ENCODE data around the gene PALM. TPM values are rescaled to one million over a fixed set of nuclear protein-coding genes. Genes with fewer than 3 reads are reported as not detected.

Gene PALM
- total and polyA plus RNA-seq, 4 donors: 0.92 to 5.1 (median 4.3) TPM

GRCh38 chr19:678791-679388, 29.8 kb upstream of the PALM start:
- Histone ChIP-seq H3K27me3 (ENCODE audit: control insufficient read depth in 4 of 4, insufficient read depth in 4 of 4, low read length in 3 of 4) (peaks cover 0 to 2% (median 0%) of the 10 kb centered on the region in 4 donors), H3K4me3 (ENCODE audit: low read depth in 1 of 3, low read length in 3 of 3) (no peak overlapping the region), H3K36me3 (ENCODE audit: control insufficient read depth in 4 of 4, insufficient read depth in 3 of 4, low read depth in 1 of 4, low read length in 3 of 4) (no peaks in the 10 kb centered on the region), H3K27ac (ENCODE audit: low read depth in 1 of 2, low read length in 2 of 2) (peak overlapping the region; percentile 47 to 74), H3K4me1 (ENCODE audit: control insufficient read depth in 4 of 4, insufficient read depth in 4 of 4, low read length in 3 of 4) (peaks cover 2 to 27% (median 10%) of the 10 kb centered on the region in 4 donors), H3K9ac (ENCODE audit: low read depth in 1 of 2, low read length in 2 of 2) (peak overlapping the region in 1 of 2 donors; percentile 27), H3K9me3 (ENCODE audit: control insufficient read depth in 4 of 4, low read length in 3 of 4) (no peaks in the 10 kb centered on the region)
- 96% methylated on average over 16 of the region's 16 CpGs for WGBS
- DNase-seq (ENCODE audit: low spot score): no peak
- TF ChIP-seq ATF3 (IDR thresholded peaks at IDR 0.05) (no peak), FOXA1 (IDR thresholded peaks at IDR 0.05) (no peak), RXRA (IDR thresholded peaks at IDR 0.05) (no peak), FOXA2 (IDR thresholded peaks at IDR 0.05) (no peak), HNF4G (IDR thresholded peaks at IDR 0.05) (no peak), TAF1 (conservative IDR thresholded peaks at IDR 0.05) (no peak), EGR1 (IDR thresholded peaks at IDR 0.05; ENCODE audit: low read depth in 2 of 2) (no peak), ZBTB33 (IDR thresholded peaks at IDR 0.05) (no peak), YY1 (IDR thresholded peaks at IDR 0.05) (no peak), RAD21 (IDR thresholded peaks at IDR 0.05) (no peak), HNF4A (conservative IDR thresholded peaks at IDR 0.05) (no peak), NR2F2 (IDR thresholded peaks at IDR 0.05) (no peak), JUND (IDR thresholded peaks at IDR 0.05) (no peak), GABPA (IDR thresholded peaks at IDR 0.05 in 1 of 2, conservative IDR thresholded peaks at IDR 0.05 in 1 of 2) (no peak)

GRCh38 chr19:679418-680286, 29.1 kb upstream of the PALM start:
- WGBS: 7% methylated on average over 69 of the region's 69 CpGs
- no peak for DNase-seq (ENCODE audit: low spot score)
- Histone ChIP-seq H3K27me3 (ENCODE audit: control insufficient read depth in 4 of 4, insufficient read depth in 4 of 4, low read length in 3 of 4) (peaks cover 0 to 2% (median 0%) of the 10 kb centered on the region in 4 donors), H3K9ac (ENCODE audit: low read depth in 1 of 2, low read length in 2 of 2) (peak overlapping the region in 1 of 2 donors; percentile 27), H3K4me1 (ENCODE audit: control insufficient read depth in 4 of 4, insufficient read depth in 4 of 4, low read length in 3 of 4) (peaks cover 2 to 20% (median 6%) of the 10 kb centered on the region in 4 donors), H3K36me3 (ENCODE audit: control insufficient read depth in 4 of 4, insufficient read depth in 3 of 4, low read depth in 1 of 4, low read length in 3 of 4) (no peaks in the 10 kb centered on the region), H3K9me3 (ENCODE audit: control insufficient read depth in 4 of 4, low read length in 3 of 4) (no peaks in the 10 kb centered on the region), H3K27ac (ENCODE audit: low read depth in 1 of 2, low read length in 2 of 2) (peak overlapping the region; percentile 74 to 81), H3K4me3 (ENCODE audit: low read depth in 1 of 3, low read length in 3 of 3) (peak overlapping the region; percentile 1 to 94 (median 72))
- no peak for TF ChIP-seq HNF4G (IDR thresholded peaks at IDR 0.05)
- TF ChIP-seq HNF4A (conservative IDR thresholded peaks at IDR 0.05): no peak
- TF ChIP-seq CTCF (IDR thresholded peaks at IDR 0.05; ENCODE audit: low read depth, low read length, missing input control): no peak
- TF ChIP-seq ZBTB33 (IDR thresholded peaks at IDR 0.05): no peak
- TF ChIP-seq FOXA1 (IDR thresholded peaks at IDR 0.05): no peak
- no peak for TF ChIP-seq RXRA (IDR thresholded peaks at IDR 0.05)
- no peak for TF ChIP-seq ATF3 (IDR thresholded peaks at IDR 0.05)
- no peak for TF ChIP-seq GABPA (IDR thresholded peaks at IDR 0.05 in 1 of 2, conservative IDR thresholded peaks at IDR 0.05 in 1 of 2)
- no peak for TF ChIP-seq SP1 (IDR thresholded peaks at IDR 0.05)
- no peak for TF ChIP-seq TAF1 (conservative IDR thresholded peaks at IDR 0.05)
